Left ventricle myocardium superior (tissue), 1 donor: ENCODE measurements around the gene OPTC. TPM values are rescaled to one million over a fixed set of nuclear protein-coding genes. Genes with fewer than 3 reads are reported as not detected.

Experiments used
- ATAC-seq: fragments of 200-7000 bp; cut with Tn5 transposase; one replicate; pipeline ENCODE4 v1.9.1; 2020; ENCODE audit warnings: mild to moderate bottlenecking, moderate library complexity
- DNase-seq: peaks from one replicate; pipeline ENCODE4 v3.0.0-alpha.2; 2020
- intact Hi-C: fragments of 100-400 bp; cut with micrococcal nuclease; formaldehyde crosslinking; loops from one replicate; pipeline ENCODE4 v1.11.0; 2022
- total RNA-seq: library from RNA; stranded (reverse); fragmentation: NEBNext Ultra II Directional; extraction: Animal tissue kit (Norgen Biotek cat#: 25700); gene quantifications from one replicate; pipeline ENCODE4 v1.2.1, GENCODE V29; 2021
- donor health status: DM: no; HTN: yes; CAD: no; lungs with severe emphysema.

The OPTC gene
- total RNA-seq, 1 donor from 2014 or later = not detected

DNA sequence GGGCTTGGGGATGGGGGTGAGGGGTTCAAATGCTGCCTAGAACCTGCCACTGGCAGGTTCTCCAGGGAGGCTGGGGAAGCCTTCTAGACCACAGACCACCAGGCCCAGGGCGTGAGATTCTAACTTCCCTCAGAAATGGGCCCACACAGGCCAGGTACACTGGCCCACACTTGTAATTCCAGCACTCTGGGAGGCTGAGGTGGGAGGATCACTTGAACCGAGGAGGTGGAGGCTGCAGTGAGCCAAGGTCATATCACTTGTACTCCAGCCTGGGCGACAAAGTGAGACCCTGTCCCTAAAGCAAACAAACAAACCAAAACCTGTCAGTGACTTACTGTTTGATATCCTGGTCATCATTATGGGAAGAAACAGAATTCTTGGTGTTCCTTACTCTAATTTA, 31.7 kb downstream of the OPTC start:
- DNase-seq (no peak), ATAC-seq (no peak)
- intact Hi-C loops = no loop called here

DNA sequence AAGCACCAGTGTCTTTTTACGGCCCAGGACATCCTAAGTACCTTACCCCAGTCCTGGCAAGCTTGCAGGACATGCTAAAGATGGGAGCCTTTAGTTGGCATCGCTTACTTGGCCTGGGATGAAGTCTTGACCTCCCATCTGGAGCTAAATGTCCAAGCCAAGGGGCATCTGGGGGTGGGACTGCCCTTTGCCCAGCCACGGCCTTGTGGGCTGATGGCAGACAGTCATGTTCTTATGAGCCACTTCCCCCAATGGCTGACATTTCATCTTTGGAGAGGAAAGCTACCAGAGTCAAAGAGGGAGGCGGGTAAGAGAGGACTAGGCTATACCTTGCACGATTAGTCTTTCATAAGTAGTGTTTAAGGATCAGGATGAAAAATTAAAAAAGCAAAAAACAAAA, 32.2 kb downstream of the OPTC start:
- intact Hi-C loops = no loop called here
- ATAC-seq = no peak
- DNase-seq = no peak

DNA sequence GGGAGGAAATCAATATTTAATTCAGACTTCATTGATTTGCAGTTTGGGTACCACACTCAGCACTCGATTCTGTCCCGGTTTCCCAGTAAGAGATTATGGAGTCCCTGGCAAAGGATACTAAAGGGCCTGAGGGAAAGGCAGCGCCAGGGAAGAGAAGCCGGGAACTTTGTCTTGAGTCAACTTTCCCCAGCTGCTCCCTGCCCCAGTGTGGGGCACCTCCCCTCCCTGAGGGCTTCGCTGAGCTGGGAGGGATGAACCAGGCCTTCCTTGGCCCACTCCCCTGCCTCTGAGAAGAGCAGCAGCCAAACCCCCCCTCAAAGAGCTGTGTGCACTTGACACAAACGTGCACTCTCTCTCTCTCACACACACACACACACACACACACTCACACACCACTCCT, 32.6 kb downstream of the OPTC start:
- DNase-seq = no peak
- ATAC-seq = no peak
- intact Hi-C loops = no loop called here

DNA sequence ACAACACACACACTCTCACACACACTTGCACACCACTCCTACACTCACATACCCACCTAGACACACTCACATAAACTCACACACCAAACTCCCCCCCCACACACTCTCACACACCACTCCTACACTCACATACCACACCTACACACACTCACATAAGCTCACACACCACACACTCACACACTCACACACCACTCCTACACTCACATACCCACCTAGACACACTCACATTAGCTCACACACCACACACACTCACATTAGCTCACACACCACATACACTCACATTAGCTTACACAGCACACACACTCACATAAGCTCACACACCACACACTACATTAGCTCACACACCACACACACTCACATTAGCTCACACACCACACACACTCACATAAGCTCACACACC, 33.1 kb downstream of the OPTC start:
- DNase-seq (no peak), ATAC-seq (no peak)
- intact Hi-C loops = no loop called here

DNA sequence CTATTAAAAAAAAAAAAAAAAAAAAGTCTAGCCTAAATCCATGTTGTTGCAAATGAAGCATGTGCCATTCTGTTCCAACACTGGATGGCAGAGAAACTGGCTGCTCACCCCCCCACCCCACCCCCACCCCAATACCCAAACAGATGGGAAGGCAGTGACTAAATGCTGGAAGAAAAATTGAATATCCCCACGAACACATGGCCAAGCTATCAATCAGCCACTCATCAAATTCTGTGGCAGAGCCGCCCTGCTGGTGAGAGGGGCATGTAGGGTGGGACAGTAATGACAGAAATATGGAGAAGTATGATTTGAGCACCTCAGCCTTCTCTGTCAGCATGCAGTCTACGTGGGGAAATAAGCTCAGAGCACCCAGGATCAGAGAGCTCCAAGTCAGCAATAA, 34.1 kb downstream of the OPTC start:
- DNase-seq (no peak), ATAC-seq (no peak)
- intact Hi-C loops = no loop called here

DNA sequence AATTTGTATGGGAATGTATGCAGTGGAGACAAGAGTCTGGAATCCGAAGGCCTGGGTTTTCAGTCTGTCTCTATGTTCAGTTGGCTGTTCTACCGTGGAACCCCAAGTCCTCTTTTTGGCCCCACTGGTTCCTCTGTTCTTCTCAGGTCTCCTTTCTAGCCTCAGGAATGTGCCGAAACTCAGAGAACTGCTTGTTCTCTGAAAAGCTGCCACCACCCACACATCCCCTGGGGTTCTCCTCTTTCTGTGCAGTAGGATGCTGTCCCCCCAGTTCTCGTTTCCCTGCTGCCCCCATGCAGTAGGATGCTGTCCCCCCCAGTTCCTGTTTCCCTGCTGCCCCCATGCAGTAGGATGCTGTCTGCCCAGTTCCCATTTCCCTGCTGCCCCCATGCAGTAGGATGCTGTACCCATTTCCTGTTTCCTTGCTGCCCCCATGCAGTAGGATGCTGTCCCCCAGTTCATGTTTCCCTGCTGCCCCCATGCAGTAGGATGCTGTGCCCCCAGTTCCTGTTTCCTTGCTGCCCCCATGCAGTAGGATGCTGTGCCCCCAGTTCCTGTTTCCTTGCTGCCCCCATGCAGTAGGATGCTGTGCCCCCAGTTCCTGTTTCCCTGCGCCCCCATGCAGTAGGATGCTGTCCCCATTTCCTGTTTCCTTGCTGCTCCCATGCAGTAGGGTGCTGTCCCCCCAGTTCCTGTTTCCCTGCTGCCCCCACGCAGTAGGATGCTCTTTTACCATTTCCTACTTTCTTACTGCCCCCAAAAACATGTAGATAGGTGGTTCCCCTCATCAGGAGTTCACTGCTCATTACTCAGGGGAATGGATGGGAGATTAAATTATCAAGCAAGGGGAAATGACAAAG, 35.3 kb downstream of the OPTC start:
- no peak for DNase-seq
- intact Hi-C loops = no loop called here
- ATAC-seq = no peak

DNA sequence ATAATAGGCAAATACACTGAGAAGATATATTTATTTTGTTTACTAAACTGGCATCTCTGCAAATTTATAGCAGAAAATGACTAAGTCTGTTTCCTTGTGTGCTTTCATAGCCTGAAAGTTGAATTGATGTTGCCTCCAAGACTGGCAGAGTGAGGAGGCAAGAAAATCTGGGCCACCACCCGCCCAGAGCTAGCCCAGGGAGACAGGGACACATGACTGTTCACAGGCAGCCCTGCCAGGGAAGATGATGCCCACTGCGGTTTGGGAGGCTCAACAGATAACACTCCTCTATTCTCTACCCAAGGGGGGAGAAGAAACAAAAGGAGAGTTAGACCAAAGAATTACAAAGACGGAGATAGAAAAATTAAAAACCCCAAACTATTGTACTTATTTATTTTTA, 37.1 kb downstream of the OPTC start:
- no peak for ATAC-seq
- no peak for DNase-seq
- intact Hi-C loops = no loop called here

DNA sequence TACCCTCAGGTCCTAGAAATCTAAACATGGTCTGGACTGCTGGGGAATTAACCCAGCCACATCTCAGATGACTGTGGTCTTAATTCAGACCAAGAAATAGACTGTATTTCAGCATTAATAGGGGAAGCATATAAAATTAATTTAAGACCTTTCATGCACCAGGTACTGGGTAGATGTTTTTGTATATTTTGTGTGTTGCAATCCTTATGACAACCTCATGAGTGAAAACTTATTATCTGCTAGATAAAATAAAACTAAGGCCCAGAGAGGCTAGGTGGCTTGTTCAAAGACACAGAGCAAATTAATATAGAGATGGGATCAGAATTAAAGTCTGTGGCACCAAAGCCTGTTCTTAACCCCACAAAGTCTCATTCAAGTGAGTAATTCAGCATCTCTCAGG, 40.1 kb downstream of the OPTC start:
- intact Hi-C loops = no loop called here
- DNase-seq (no peak), ATAC-seq (no peak)

DNA sequence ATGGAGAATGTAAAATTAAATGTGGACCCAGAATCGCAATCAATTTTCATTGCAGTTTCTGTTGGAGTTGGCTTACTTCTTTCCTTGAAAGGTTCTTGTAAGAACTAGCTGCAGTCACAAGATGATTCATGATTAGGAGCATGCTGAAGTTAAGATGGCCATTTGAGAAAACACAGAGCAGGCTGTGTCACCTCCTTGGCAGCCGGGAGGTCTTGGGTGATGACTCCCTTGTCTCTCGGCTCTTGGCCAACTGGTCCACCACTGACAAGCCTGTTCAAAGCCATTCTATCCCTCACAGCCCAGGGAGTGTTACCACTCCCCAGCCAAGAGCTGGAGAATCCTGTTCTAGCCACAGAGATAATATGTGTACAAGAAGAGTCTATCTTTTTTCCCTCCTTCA, 40.6 kb downstream of the OPTC start:
- DNase-seq = peak; percentile 49
- intact Hi-C loops = no loop called here
- ATAC-seq = peak; percentile 48

DNA sequence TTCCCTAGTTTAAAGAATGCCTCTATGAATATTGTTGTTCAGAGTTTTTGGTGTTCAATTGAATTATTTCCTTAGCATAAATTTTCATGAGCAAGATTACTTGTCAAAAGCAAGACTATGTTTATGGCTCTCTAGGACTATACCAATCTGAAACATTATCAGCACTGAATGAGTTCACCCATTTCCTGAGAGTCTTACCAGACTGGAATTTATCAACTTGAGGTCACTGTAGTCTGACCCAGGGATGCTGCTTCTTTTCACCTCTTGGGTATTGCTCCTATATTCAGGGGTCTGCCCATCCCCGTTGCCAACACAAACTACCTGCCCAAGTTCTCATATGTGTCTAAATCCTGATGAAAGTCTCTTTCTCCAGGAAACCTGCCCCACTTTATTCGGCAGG, 42.6 kb downstream of the OPTC start:
- intact Hi-C loops = no loop called here
- DNase-seq = no peak
- no peak for ATAC-seq

DNA sequence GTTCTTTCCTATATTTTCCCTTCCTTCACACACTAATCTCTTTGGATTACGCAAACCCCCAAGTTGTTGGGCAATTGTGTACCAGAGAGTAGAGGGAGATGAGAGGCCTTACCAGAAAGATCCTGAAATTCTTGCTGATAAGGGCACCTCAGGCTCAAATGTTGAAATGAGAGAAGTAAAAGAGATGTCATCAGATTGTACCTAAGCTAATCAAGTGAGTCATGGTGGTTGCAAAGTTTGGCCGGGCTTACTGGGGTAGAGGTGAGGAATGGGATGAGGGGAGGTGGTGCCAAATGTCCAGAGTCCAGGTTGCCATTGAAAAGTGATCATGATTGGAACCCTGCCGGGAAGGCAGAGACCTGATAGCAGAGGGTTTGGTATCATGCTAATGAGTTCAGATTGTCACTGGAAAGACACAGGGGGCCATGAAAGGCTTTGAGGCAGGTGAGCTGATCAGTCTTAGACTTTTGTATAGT, 43.1 kb downstream of the OPTC start:
- ATAC-seq (peak; percentile 32), DNase-seq (no peak)
- intact Hi-C loops = no loop called here

DNA sequence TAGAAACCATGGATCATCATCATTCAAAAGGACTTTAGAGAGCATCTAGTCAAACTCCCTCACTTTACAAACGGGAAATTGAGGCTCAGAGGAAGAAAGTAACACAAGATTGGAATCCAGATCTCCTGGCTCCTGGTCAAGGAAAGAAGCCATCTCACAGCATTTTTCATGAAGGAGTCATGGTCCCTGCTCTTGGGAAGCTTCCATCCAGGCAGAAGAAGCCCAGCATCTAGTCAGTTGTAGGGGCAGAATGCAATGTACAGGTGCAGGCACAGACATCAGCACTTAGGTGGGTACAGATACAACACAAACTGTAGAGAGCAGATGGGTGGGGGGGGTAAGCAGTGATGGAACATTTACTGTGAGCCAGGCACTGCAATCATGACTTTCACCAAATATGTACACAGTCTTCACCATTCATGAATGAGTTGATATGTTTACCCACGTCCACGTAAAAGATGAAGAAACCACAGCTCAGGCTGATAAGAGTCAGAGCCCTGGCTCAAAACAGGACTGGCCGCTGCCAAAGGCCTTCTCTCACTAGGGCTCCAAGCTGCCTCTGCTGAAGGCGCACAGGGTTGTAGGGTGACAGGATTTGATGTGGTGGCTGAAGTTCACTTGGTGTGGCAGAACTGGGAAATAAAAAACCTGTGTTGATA, 44.0 kb downstream of the OPTC start:
- DNase-seq (no peak), ATAC-seq (peak; percentile 57)
- intact Hi-C loops = no loop called here

DNA sequence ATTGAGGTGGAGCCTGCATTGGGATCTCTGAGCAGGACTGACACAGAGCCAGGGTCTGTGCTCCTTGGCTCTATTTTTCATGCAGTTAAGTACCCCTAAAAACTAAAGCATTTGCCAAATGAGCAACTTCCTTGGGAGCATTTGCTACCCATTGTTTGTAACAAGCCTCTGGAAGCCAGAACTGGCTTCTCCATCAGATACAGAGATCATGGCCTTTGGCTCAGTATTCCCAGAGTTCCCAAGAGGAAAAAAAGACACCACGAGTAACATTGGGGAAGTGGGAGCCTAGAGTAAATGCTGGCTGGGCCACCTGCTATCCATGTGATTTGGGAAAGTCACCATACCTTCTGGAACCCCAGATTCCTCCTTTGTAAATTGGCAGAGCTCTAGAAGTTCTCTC, 44.8 kb downstream of the OPTC start:
- ATAC-seq = peak; percentile 22
- intact Hi-C loops = no loop called here
- no peak for DNase-seq

DNA sequence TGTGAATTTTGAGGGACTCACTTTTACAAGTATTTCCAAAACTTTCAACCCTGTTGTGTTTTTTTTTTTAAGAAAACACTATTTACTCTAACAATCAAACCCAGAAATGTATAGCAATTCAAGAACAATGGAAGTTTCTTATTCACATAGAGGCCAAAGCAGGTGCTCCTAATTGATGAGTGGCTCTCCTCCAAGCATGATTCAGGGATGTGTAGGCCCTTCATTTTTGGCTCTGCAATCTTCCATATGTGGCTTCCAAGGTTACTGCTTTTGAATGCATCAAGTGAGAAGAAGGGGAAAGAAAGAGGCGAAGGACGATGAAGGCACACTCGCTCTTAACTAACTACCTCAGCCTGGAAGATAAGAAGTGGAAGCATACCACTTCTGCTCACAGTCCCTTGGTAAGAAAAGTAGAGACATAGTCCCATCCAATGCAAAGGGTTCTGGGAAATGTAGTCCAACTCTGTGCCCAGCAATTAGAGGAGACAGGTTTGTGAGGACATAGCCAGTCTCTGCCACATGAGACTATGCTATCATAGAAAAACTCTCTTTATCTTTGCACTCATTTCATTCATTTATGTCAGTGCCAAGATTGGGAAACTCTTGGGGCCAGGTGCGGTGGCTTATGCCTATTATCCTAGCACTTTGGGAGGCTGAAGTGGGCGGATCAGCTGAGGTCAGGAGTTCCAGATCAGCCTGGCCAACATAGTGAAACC, 46.0 kb downstream of the OPTC start:
- peak; percentile 45 for ATAC-seq
- intact Hi-C loops = no loop called here
- no peak for DNase-seq

DNA sequence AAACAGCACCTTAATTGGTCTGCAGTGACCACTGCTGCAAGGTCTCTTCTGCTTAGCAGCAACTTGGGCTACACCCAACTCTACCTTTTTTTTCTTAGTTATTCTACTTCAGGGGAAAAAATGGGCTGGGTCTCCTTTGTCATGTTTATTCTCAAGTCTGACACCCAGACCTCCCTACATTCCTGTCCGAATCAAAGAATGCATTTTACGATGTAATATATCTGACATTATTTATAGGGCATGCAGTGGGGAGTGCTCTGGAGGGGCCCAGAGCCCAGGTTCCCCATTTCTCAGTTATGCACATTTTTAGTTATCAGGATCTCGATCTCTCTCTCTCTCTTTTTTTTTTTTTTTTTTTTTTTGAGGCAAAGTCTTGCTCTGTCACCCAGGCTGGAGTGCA, 50.5 kb downstream of the OPTC start:
- no peak for ATAC-seq
- intact Hi-C loops = no loop called here
- DNase-seq = no peak

DNA sequence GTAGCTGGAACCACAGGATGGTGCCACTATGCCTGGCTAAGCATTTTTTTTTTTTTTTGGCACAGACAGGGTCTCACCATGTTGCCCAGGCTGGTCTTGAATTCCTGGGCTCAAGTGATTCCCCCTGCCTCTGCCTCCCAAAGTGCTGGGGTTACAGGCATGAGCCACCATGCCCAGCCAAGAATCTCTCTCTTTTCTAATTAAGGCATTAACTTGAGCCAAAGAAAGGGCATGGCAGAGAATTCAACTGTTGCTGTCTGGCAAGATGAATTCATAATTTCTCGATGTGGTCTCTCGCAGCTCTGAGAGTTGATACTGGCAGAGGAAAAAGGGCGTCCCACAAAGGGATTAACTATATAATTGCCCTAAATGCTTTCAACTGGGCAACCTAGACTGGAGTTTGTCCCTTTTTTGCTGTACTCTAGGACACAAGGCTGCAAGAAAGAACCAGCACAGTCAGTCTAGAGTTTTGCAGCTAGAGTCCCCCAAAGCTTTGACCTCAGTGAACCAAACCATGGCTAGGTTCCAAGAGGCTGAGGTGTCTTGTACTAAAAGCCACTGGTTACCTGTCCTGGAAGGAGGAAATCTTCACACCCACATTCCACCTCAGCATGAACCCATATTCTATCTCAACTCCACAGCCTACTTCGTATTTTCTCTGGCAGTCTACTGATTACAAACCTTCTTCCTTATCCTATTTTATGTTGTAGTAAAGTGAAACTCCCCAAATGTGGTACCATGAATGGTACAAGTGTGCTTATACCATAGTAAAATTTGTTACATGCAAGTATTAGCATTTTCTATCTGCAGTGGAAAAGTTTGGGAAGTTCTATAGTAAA, 51.2 kb downstream of the OPTC start:
- intact Hi-C loops = no loop called here
- no peak for DNase-seq
- ATAC-seq = peak; percentile 8

DNA sequence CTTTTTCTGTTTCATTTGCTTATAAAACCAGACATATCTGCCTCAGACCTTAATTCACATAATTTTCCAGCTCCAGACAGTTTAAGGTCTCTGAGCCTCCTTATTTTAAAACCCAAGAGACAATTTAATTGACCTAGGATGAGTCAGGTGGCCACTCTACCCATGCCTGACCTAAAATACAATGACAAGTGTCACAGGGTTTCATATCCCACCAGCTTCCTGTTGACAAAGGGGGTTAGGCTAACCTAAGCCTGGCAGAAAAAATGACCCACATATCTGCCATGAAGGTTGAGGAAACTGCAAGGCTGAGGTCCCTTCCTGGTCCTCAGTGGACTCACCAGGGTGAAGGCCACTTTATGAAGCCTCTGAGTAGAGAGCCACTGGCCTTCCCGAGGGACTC, 52.3 kb downstream of the OPTC start:
- DNase-seq (no peak), ATAC-seq (no peak)
- intact Hi-C loops = no loop called here

DNA sequence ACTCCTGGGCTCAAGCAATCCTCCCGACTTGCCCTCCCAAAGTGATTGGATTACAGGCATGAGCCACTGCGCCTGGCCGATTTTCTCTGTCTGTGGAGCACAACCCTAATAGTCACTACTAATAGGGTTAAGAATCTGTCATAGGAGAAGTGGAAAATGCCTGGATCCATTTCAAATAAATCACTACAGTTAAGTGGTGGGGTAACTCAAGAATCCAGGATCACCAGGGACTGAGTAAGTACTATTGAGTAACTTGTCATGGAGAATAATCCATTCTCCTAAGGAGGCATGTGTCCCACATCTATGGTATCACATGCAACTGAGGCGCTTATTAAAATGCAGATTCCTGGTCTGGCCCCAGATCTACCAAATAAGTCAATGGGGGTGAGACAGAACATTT, 53.2 kb downstream of the OPTC start:
- ATAC-seq = no peak
- intact Hi-C loops = no loop called here
- DNase-seq = no peak

DNA sequence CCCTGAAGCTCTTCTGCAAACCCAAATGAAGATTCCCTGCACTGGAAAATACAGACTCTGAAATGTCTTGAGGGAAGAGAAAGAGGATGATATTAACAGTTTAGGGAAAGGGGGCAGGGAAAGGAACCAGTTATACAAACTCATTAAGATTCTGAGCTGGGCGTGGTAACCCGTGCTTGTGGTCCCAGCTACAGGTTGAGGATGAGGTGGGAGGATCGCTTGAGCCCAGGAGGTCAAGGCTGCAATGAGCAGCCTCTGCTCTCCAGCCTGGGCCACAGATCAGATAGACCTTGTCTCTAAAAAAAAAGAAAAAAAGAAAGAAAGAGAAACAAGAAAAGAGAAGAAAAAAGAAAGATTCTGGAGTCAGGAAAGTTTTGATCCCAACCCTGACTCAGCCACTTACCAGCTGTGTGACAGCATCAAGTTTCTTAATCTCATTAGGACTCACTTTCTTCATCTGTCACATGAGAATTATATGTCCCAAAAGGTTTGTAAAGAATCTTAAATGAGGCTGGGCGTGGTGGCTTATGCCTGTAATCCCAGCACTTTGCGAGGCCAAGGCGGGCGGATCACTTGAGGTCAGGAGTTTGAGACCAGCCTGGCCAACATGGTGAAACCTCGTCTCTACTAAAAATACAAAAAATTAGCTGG, 53.9 kb downstream of the OPTC start:
- intact Hi-C loops = no loop called here

More for the DNA sequence above, 53.9 kb downstream of the OPTC start:
- ATAC-seq (no peak), DNase-seq (no peak)
